ENCODE results near the gene CRB1.
"Not testable (repeated sequence)": the region's sequence is repeated elsewhere in the genome, so short reads cannot be mapped to it uniquely, and the experiment has no call there.

Gene CRB1

DNA sequence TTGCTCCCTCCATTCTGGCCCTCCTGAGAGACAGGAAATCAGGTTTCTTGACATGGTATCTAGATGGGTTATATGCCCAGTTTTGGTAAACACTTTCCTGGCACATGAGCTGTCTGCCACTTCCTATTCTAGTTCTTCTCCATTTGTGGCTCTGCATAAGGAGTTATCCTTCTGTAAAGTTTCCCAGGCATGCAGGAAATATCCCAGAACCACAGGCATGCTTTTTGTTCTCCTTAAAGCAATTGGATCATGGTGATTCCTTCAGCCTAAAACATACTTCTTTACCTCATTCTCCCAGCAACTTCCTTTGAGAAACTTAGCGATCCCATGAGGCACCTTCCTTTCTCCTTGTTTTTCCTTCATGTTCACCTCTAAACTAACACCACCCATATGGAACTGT, 199.8 kb downstream of the CRB1 start:
- no peak for DNase-seq

DNA sequence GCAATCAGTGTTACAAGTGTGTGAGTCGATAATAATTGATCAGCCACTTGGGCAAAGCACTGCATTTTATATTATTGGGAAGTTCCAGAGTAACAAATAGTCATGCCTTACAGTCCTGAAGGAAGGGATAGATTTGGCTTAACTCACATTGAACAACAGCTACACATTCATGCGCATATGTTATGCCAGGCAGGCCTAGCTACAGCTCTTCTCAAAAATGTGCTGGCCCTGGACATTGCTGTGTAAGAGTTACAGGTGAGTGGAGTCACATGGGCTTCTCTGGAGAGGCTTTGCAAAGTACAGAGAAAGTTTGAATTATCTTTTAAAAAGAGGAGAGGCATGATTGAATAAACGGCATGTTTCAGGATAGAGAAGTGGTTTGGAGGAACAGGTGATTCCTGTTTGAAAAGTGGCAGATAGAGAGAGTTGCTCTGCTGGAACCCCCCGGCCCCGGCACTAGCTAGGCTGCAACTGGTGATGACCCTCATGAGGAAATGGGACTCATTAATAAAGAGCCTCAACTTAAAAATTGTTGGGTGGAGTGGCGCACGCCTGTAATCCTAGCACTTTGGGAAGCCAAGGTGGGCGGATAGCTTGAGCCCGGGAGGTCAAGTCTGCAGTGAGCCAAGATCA, 200.6 kb downstream of the CRB1 start:
- DNase-seq, result no peak

DNA sequence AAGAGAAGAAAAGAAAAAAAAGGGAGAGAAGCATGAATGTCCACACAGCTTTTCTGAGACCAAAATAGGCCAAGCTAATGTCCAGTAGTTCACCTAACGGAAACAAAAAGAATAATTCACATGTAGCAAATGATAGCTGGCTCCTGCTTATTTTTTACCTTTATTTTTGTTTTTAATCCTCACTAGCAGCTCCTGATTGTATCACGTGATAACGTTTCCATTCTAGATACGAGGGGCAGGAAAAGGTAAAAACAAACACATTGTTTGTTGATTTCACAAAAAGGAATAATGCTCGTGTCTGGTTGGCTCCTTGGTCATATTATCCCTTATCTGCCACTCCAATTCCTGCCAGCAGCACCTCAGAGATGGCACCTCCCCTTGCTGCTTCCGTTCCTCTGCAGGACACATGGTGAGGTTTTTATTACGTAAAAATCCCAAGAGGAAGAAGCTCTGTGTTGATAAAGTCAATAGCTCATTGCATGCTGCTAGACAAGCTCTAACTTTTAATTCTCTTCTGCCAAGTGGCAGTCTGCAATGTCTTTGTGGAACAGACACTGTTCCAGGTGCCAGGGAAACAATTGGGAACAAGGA, 201.7 kb downstream of the CRB1 start:
- DNase-seq, result no peak

DNA sequence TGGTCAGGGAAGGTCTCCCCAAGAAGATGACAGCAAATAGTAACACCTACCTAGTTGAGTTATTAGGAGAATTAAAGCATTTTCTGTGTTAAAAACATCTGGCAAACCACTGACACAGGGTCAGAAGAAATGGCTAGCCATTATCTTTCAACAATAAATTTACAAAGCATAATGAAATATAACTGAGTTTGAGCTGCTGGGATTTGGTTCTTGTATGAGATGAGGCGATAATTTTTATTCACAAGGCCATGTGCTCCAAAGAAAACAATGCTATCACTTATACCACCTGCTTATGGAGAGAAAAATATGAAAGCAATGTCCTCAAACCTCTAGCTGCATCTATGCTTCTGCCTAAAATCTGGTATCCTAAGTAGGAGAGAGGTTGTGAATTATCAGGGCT, 202.3 kb downstream of the CRB1 start:
- no peak for DNase-seq

DNA sequence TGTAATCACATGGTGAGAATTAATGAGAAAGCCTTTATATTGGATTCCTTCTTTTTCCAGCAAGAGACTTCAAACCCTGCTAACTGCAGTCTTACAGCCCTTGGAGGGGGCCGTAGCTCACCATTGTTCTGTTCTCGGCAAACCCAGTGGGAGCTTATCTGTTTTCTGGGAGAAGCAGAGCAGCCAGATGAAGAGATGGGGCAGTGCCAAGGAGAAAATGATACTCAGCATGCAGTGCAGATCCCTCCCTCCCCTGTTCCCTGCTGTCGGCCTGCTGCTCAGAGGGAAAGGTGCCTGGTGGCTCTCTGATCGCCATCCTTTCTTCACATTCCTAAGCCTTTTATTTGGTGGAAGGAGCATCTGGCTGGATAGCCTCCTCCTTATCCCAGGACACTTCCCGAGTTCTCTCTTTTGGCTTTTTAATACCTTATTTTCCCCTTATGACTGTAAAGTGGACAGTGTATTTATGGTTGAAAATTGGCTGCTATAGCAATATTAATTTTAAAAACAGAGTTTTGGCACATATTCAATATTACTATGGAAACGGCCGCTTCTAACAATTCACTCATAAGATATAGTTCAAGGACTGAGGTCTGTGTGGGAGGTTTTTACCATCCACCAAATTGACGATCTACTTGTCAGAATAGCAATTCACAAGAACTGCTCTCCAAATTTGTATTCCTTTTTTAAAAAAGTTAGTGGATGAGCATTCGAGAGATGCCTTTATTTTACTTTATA, 203.4 kb downstream of the CRB1 start:
- DNase-seq, result no peak

DNA sequence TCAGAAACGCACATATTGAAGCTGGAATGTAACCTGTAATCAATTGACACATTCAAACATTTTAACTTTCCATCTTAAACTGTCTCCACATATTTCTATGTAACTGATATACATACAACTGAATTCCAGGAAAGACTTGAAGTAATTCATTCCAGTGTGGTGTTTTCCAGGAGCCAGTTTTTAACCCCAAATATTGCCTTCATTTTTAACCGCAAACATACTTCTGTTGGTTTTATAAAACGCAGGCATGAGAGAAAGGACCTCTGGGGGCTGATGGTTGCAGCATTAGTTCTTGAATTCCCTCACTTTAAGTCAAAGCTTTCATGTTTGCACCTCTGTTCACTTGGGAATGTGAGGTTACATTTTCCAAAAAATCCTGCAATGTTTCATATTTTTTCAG, 204.1 kb downstream of the CRB1 start:
- no peak for DNase-seq

DNA sequence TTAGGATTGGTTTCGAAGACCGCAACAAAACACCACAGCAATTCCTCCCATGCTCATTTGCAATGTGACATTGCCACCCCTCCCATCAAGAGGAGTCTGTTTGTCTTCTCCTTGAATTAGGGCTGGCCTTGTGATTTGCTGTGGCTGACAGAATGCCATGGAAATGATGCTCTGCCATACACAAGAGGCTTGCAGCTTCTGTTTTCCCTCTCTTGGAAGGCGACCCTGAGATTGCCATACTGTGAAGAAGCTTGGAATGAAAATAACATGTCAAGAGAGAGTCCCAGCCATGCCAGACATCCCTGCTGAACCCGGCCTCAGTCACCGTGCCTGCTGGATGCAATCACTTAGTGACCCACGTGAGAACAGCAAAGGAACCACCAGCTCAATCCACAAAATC, 212.4 kb downstream of the CRB1 start:
- no peak for DNase-seq

DNA sequence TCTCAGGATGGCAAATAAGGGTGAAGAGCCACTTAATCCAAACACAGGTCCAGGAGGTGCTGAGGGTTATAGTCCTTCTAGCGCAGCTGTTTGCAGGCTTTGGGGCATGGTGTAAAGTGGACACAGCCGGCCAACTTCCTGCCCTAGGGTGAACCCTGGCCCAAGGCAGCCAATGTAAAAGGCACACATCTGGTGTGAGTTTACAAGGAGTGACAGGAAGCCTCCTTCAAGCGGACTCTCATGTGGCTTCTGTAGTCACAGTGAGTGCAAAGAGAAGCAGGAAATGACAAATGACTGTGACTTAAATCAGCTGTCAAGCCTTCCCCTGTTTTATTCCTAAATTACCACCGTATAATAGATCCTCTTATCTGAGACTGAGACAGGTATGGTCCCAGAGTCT, 213.0 kb downstream of the CRB1 start:
- no peak for DNase-seq

DNA sequence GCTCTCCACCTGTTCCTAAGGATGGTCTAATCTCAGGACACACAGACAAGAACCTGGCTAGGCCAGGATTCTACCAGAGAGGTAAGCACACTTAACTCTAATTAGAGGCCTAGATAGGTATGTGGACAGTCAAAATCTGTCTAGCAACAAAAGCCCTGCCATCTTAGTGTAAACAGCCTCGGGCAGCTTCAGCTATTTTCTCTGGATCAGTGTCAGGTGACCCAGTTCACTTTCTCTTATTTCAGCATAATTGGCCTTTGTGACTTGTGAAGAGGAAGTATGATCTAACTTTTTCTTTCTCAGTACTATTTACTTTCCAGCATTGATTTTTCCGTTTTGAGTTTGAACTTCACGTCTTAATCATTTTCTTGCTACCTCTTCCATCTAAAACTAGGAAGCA, 217.7 kb downstream of the CRB1 start:
- no peak for DNase-seq

DNA sequence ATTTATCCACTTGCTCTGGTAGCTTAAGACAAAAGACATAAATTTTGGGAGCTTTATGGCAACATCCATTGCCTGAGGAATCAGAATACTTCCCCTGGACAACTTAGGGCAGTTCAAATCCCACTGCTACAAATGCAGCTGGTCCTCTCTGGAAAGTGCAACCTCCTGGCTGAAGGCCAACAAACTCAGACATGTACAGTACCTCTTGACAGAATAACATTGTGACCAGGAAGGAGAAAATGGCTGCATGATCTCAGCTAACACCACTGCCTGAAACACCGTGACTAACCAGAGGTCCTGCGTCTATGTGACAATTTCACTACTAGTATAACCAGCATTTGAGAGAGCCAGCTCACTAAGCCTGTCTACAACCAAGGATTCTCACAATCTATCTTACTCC, 218.9 kb downstream of the CRB1 start:
- no peak for DNase-seq

DNA sequence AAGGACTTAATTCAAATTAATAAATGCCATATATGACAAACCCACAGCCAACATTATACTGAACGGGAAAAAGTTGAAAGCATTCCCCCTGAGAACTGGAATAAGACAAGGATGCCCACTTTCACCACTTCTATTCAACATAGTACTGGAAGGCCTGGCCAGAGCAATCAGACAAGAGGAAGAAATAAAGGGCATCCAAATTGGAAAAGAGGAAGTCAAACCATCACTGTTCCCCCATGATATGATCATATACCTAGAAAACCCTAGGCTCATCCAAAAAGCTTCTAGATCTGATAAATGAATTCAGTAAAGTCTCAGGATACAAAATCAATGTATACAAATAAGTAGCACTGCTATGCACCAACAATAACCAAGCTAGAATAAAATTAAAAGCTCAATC, 223.5 kb downstream of the CRB1 start:
- DNase-seq, result not testable (repeated sequence)

DNA sequence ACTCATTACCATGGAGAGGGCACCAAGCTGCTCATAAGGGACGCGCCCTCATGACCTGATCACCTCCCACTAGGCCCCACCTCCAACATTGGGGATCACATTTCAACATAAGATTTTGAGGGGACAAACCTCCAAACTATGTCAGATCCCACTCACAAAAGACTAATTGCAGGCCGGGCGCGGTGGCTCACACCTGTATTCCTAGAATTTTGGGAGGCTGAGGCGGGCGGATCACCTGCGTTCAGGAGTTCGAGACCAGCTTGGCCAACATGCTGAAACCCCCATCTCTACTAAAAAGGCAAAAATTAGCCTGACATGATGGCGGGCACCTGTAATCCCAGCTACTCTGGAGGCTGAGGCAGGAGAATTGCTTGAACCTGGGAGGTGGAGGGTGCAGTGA, 228.7 kb downstream of the CRB1 start:
- no peak for DNase-seq

DNA sequence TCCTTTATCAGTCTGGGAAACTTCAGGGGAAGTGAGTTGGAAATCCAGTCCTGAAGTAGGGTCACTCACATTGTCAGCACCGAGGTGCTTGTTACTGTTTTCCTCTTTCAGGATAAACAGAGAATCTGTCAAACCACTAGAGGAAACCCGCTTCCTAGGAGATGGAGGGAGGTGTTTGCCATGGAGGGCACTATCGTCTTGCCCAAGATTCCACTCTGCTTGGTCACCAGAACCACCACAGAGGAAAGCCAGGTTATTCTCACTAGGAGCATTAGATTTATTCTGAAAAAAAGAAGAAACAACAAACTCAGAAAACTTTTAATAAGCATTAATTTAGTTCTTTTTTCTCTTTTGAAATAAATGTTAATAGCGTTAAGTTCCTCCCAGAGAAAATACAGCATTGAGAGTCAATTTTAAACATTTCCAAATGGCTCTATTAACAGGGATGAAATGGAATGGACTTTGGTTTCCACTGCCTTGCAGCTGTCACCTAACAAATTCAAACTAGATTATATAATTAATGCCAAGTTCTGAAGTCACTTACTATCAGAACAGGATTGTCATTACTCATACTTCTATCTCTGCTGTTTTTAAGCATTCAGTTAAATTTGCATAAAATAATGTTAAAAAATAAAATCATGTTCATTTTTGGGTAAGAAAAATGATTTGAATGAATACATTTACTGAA, 242.8 kb downstream of the CRB1 start:
- no peak for DNase-seq

DNA sequence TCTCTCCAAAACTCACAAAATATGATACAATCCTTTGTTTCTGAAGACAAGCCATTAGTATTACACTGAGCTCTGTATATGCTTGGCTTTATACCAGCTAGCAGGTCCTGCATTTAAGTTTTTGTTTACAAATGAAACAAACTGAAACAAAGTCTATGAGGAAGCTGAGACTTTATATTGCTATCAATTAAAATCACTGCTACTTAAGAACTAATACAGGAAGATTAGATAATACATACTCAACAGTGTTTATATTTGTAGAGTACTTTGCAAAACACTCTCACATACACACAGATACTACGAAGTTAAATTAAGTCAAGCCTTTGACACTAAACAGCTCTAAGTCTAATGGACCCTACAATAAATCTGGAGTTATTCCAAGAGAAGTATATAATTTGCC, 247.4 kb downstream of the CRB1 start:
- no peak for DNase-seq

DNA sequence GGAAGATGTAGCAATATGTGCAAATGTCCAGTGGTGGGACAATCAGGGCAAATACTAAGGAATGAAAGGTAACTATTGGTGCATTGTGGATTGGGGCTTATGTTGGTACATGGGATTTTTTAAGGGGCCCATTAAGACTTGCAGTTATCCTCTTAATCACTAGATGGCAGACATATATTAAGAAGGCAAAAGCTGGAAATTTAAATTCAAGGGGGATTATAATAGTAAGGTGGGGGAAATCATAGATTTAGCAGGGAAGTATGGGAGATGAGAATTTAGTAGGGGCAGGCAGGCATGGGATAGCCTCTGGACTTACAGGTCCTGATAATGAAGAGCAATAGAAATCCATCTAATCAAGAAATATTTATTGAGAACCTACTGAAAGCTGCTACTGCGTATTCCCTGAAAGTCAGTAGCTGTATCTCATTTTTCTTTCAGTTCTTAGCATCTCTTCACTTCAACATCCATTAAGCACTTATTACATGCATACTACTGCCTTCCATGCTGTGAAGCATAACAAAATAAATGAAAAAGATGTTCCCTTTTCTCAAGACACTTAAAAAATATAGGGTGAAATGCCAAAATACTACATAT, 251.8 kb downstream of the CRB1 start:
- no peak for DNase-seq

DNA sequence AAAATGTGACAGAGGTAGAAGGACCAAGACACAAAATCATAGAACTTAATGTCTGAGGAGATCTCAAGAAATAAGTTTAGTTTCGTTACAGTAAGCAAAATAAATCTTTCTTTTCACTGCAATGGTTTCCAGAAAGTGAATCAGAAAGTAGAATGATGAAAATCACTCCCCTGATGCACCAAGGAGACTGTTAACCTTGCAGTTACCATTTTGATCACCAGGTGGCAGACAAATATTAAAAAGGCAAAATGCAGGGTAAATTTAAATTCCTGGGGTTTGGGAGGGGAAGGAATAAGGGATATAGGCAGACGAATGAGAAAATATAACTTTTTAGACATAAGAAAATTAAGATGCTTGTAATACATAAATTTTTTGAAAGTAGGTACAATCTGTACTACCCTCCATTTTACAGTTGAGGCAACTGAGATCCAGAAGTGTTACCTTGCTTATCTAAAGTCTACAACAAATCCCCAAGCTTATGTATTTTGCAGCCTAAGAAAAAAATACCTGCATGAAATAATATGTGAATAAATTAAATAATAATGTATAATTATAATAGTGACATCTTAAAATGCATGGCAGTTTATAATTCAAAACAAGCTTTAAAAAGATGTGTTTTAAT, 253.2 kb downstream of the CRB1 start:
- no peak for DNase-seq

DNA sequence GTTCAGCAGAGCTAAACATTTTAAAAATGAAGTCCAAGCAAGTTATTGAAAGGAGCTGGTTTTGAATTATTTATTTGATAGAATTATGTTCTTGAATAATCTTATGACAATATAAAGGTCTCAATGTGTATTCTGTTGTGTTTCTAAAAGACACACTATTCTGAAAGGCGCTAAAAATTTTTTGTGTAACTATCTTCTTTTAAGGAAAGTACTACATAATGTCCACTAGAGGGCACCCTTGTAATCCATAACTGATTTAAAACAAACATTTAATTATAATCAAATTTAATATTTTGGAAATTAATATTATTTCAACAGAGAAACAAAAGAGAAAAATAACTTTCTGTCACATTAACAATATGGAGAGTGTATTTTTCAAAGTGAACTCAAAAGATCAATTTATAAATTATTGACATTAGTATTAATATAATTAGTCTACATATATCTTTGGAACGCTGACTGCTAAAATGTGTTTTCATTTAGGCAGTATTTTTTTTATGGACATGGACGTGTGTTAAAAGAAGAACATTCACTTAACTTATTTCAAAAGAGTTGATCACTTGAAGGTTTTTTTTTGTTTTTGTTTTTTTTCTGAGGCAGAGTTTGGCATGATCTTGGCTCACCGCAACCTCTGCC, 258.8 kb downstream of the CRB1 start:
- DNase-seq, result no peak
